ENCODE measurements around the gene CREB5. TPM values are rescaled to one million over a fixed set of nuclear protein-coding genes. Genes with fewer than 3 reads are reported as not detected.

The CREB5 gene
- total and polyA plus RNA-seq, 2 of the 8 experiments (the other 6 are each of a cell fraction or from before 2014, with no cell fraction given): 2.4 to 2.7 TPM

- no peak overlapping the region for H3K18ac ChIP-seq (ENCODE audit: extremely low read depth, low read length)
- no peak overlapping the region for H2BK12ac ChIP-seq (ENCODE audit: low read depth, low read length)
- no peak for DNase-seq (ENCODE audit: low read depth in 1 of 2, low spot score in 2 of 2)
- no peak overlapping the region for H3K14ac ChIP-seq (ENCODE audit: insufficient read length)
- no peak overlapping the region for H3K4ac ChIP-seq (replicated peaks; ENCODE audit: insufficient read length, low read depth, low read length)
- POLR2A ChIA-PET (ENCODE audit: partially characterized antibody): no interaction called here
- TF ChIP-seq SP4 (IDR thresholded peaks at IDR 0.05; ENCODE audit: low read length) (no peak), GABPA (IDR thresholded peaks at IDR 0.05; ENCODE audit: borderline replicate concordance, insufficient read depth, low read length) (no peak), TAF1 (IDR thresholded peaks at IDR 0.05; ENCODE audit: low read depth, low read length) (no peak), ZNF274 (IDR thresholded peaks at IDR 0.05; ENCODE audit: borderline replicate concordance, extremely low read depth, low read length) (no peak), BACH1 (IDR thresholded peaks at IDR 0.05; ENCODE audit: low read length) (peak; percentile 62; the same call in 1 of the 2 replicates), HDAC6 (IDR thresholded peaks at IDR 0.05; ENCODE audit: low read depth, low read length) (no peak), SIN3A (conservative IDR thresholded peaks at IDR 0.05 in 1 of 2, IDR thresholded peaks at IDR 0.05 in 1 of 2; ENCODE audit: low read depth in 1 of 2, low read length in 2 of 2) (no peak)
- CTCF ChIA-PET (ENCODE audit: partially characterized antibody): interaction anchor here (0.9 to 2.0 kb wide), 3 partner anchors 208 to 312 kb away, joined by 3 to 9 read pairs (median 4); no protein-coding TSS in a partner anchor
- no peak overlapping the region for H4K8ac ChIP-seq (ENCODE audit: extremely low read depth, insufficient read depth, low read length)
- 88% methylated on average over 2 of the region's 2 CpGs; no CpG with 5 or more reads in 1 of the 2 experiments for WGBS, 2 experiments (ENCODE audit: extremely low coverage in 1 of 2, insufficient coverage in 1 of 2, insufficient read length in 1 of 2, insufficient replicate concordance in 2 of 2, low coverage in 1 of 2, low lambda C conversion rate in 2 of 2, missing lambda C conversion rate in 1 of 2)
- no peaks in the 10 kb centered on the region for H3K36me3 ChIP-seq (ENCODE audit: control insufficient read depth in 2 of 4, insufficient read depth in 4 of 4, low read length in 3 of 4)
- FAIRE-seq: no peak
- no peak overlapping the region for H3K9ac ChIP-seq (replicated peaks in 1 of 4; ENCODE audit: extremely low read depth in 1 of 4, low read depth in 3 of 4, low read length in 3 of 4)
- H3K4me3 ChIP-seq (ENCODE audit: extremely low read depth in 1 of 4, insufficient read depth in 2 of 4, low read depth in 3 of 4, low read length in 4 of 4): no peak overlapping the region
- peaks cover 26% of the 10 kb centered on the region for H3K23me2 ChIP-seq (ENCODE audit: low read depth, low read length)
- H3K9me3 ChIP-seq (ENCODE audit: insufficient read depth in 2 of 2, low read depth in 1 of 2, low read length in 1 of 2): no peaks in the 10 kb centered on the region
- peaks cover 0 to 11% (median 3%) of the 10 kb centered on the region in 4 experiments; a peak in 4 of 7 replicates for H3K4me1 ChIP-seq (replicated peaks in 1 of 4; ENCODE audit: control insufficient read depth in 3 of 4, insufficient read depth in 4 of 4, low read length in 3 of 4)
- H3K27ac ChIP-seq (ENCODE audit: low read depth, low read length): no peak overlapping the region
- H2BK20ac ChIP-seq (ENCODE audit: low read length): no peak overlapping the region
- H4K5ac ChIP-seq (ENCODE audit: insufficient read length, low read depth, low read length): no peak overlapping the region
- no peak overlapping the region for H2BK15ac ChIP-seq (ENCODE audit: low read length)
- H3K4me2 ChIP-seq (ENCODE audit: insufficient read depth in 1 of 2, low read depth in 2 of 2, low read length in 2 of 2): peak overlapping the region in 1 of 2 experiments; percentile 94; a peak in 1 of 4 replicates
- no peak overlapping the region for H2AK5ac ChIP-seq (ENCODE audit: low read depth, low read length)
- H3K79me1 ChIP-seq (ENCODE audit: low read depth, low read length): no peaks in the 10 kb centered on the region
- no peak overlapping the region for H2BK5ac ChIP-seq (ENCODE audit: low read depth, low read length)
- H3K27me3 ChIP-seq (replicated peaks in 1 of 4; ENCODE audit: control insufficient read depth in 3 of 4, extremely low read depth in 1 of 4, insufficient read depth in 3 of 4, low read length in 3 of 4): peaks cover 19 to 54% (median 43%) of the 10 kb centered on the region in 4 experiments
- no peak overlapping the region for H2BK120ac ChIP-seq (replicated peaks; ENCODE audit: low read depth, low read length)
- H2AFZ ChIP-seq (ENCODE audit: low read length): no peak overlapping the region
- H3K56ac ChIP-seq (replicated peaks; ENCODE audit: insufficient read length, low read depth, low read length): no peak overlapping the region
- no peak overlapping the region for H3K23ac ChIP-seq (ENCODE audit: insufficient read length)
- peaks cover 3% of the 10 kb centered on the region in 2 experiments for H4K20me1 ChIP-seq (replicated peaks in 1 of 2; ENCODE audit: control insufficient read depth in 1 of 2, insufficient read depth in 2 of 2, low read length in 2 of 2)
- no peak overlapping the region for H4K91ac ChIP-seq (replicated peaks; ENCODE audit: insufficient read length, low read length)
- no peaks in the 10 kb centered on the region for H3K79me2 ChIP-seq (ENCODE audit: control insufficient read depth in 1 of 2, insufficient read depth in 2 of 2, low read length in 2 of 2)
Observed at GRCh38 chr7:28407651-28408050, 4.7 kb upstream of the CREB5 start.
